ENCODE data around the gene ESR1. TPM values are rescaled to one million over a fixed set of nuclear protein-coding genes. Genes with fewer than 3 reads are reported as not detected.

The ESR1 gene
- total RNA-seq, 1 donor from 2014 or later, result 1.2 TPM

- intact Hi-C loops (cut with DNase I), result no loop called here
- ATAC-seq (ENCODE audit: poor library complexity) (no peak), DNase-seq (no peak)
Observed at GRCh38 chr6:152170702-152171667, 363.5 kb downstream of the ESR1 start.

DNA sequence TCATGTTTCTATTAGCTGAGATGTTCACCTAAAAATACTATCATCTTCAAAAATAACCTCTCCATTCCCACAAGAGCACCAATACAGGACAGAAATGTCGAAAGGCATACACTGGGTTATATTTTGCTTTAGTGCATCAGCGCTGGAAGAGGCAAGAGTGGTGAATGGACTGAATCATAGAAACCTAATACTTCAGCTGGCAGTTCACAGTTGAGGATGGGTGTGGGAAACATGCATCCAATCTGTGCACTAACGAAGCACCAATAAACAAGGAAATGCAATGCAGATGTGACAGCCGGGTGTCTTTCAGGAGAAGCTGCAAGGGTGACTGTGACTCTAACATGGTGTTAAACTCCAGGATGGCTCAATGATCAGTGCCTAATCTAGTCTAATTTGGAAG is 365.8 kb downstream of the ESR1 start:
- intact Hi-C loops (cut with DNase I), result no loop called here
- ATAC-seq (ENCODE audit: poor library complexity) (no peak), DNase-seq (no peak)

GRCh38 chr6:152173957-152174356 is 366.5 kb downstream of the ESR1 start:
- intact Hi-C loops (cut with DNase I), result no loop called here
- ATAC-seq (ENCODE audit: poor library complexity), result no peak
- DNase-seq, result no peak

DNA sequence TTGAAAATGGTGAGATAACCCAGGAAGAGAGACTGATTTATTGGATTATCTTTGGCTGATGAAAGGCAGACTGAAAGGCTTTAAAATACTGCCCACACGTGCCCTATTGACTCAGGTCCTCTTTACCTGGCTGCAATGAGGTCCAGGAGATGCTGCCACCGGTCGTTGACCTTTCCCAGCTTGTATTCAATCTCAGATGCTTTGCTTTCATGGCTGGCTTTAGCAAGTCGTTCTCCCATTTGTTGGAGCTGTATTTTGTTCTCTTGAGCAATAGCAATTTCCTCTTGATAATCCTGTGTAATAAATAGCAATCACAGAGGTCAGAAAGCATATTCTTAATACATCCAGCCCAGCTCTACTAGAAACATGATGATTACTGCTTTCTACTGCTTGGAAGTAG is 368.8 kb downstream of the ESR1 start:
- no peak for ATAC-seq (ENCODE audit: poor library complexity)
- no peak for DNase-seq
- intact Hi-C loops (cut with DNase I), result no loop called here

Data from Right ventricle myocardium superior (tissue), 1 donor.